ENCODE measurements around the gene TMEM179B. TPM values are rescaled to one million over a fixed set of nuclear protein-coding genes. Genes with fewer than 3 reads are reported as not detected.

TMEM179B gene
- polyA plus RNA-seq, 1 donor = 69.5 TPM

DNA sequence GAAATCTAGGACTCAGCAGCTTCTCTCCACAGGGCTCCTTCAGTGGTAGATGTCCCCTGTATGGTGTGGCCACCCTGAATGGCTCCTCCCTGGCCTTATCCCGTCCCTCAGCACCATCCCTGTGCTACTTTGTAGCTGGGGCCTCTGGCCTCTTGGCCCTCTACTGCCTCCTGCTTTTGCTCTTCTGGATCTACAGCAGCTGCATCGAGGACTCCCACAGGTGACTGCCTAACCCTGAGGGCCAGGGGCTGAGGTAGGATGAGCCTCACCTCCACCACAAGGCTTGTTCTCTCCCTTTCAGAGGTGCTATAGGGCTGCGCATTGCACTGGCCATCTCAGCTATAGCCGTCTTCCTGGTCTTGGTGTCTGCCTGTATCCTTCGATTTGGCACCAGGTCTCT, 1.8 kb downstream of the TMEM179B start:
- Histone ChIP-seq H3K27me3 (ENCODE audit: control insufficient read depth, insufficient read depth, low read length) (no peaks in the 10 kb centered on the region), H3K36me3 (ENCODE audit: control insufficient read depth, insufficient read depth, low read length) (peaks cover 31% of the 10 kb centered on the region), H3K27ac (ENCODE audit: low read length) (no peak overlapping the region), H3K4me1 (ENCODE audit: control insufficient read depth, insufficient read depth, low read length) (peaks cover 24% of the 10 kb centered on the region), H3K9me3 (ENCODE audit: control insufficient read depth, low read depth, low read length) (no peaks in the 10 kb centered on the region), H3K4me3 (ENCODE audit: low read length) (no peak overlapping the region)
- WGBS (ENCODE audit: insufficient coverage, low lambda C conversion rate) = no CpG with 5 or more reads among the region's 5 CpGs
- DNase-seq = no peak

DNA sequence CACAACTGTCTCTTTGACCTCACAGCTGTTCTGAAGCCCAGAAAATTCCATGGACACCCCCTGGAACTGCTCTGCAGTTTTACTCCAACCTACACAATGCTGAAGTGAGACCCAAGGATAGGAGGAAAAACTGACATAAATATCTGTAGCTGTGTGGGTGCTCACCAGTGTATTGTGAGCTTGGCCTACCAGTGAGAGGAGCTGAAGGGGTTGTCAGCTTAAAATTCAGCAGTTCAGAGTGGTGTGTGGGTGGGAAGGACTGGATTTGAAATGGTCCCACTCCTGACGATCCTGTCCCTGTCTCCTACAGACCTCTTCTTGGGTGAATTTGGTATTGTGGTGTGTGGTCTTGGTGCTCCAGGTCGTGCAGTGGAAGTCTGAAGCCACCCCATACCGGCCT, 2.4 kb downstream of the TMEM179B start:
- peaks cover 37% of the 10 kb centered on the region for H3K36me3 ChIP-seq (ENCODE audit: control insufficient read depth, insufficient read depth, low read length)
- DNase-seq = no peak
- no peak overlapping the region for H3K27ac ChIP-seq (ENCODE audit: low read length)
- peaks cover 24% of the 10 kb centered on the region for H3K4me1 ChIP-seq (ENCODE audit: control insufficient read depth, insufficient read depth, low read length)
- H3K27me3 ChIP-seq (ENCODE audit: control insufficient read depth, insufficient read depth, low read length) = no peaks in the 10 kb centered on the region
- no peaks in the 10 kb centered on the region for H3K9me3 ChIP-seq (ENCODE audit: control insufficient read depth, low read depth, low read length)
- no peak overlapping the region for H3K4me3 ChIP-seq (ENCODE audit: low read length)
- no CpG with 5 or more reads among the region's 3 CpGs for WGBS (ENCODE audit: insufficient coverage, low lambda C conversion rate)

DNA sequence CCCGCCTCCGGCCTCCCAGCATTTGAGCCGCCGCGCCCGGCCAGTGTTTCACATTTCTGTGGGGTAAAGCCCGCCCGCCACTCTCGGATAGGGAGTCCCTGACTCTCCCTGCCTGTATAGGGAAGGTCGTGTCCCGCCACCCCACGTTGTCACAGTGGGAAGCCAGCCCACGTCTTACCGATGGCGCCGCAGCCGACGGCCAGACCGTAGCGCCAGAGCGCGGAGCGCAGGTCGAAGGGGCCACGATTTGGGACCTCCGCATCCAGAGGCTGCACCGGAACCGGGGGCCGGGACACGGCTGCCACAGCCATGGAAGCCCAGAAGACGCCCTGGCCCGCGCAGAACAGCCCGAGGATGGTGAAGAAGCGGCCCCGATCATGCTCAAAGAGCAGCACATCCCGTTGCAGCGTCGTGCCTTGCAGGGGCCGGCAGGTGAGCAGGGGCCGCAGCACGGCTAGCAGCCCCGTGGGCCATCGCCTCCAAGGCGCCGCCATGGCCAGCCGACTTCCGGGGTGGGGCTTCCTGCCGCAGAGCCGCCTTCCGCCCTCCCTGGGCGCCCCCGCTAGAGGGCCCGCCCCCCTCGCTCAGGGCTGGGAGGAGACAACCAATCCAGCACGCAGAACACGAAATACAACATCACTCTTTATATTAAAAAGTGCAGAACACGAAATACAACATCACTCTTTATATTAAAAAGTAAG, 4.4 kb downstream of the TMEM179B start, which contains the start of gene TMEM223:
TMEM223 (minus strand) TSS at position 506 of the 701 bp plus-strand sequence; CDS start at position 494, 12 bp downstream.
- Histone ChIP-seq H3K4me1 (ENCODE audit: control insufficient read depth, insufficient read depth, low read length) (peaks cover 14% of the 10 kb centered on the region), H3K9me3 (ENCODE audit: control insufficient read depth, low read depth, low read length) (no peaks in the 10 kb centered on the region), H3K36me3 (ENCODE audit: control insufficient read depth, insufficient read depth, low read length) (peaks cover 57% of the 10 kb centered on the region), H3K4me3 (ENCODE audit: low read length) (peak within 1 kb of the TSS; percentile 99), H3K27ac (ENCODE audit: low read length) (peak within 1 kb of the TSS; percentile 77), H3K27me3 (ENCODE audit: control insufficient read depth, insufficient read depth, low read length) (no peaks in the 10 kb centered on the region)
- WGBS (ENCODE audit: insufficient coverage, low lambda C conversion rate) = no CpG with 5 or more reads among the region's 58 CpGs
- DNase-seq = peak; percentile 83 to 87

DNA sequence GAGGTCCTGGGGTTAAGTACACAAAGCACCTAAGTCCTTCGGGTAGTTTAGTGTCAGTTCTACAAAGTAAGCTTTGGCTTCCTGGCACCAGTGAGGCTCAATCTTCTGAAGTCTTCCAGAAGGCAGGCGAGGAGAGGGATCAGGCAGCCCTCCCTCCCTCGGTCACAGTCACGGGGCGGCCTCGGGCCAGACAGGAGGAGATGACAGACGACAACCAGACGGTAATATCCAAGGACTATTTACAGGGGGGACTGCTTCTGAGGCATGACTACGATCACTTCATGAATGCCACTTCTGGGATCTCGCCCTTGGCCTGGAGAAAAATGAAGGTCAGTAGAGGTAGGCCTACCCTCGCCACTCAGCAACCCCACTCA, 5.0 kb downstream of the TMEM179B start:
- WGBS (ENCODE audit: insufficient coverage, low lambda C conversion rate) = no CpG with 5 or more reads among the region's 11 CpGs
- Histone ChIP-seq H3K36me3 (ENCODE audit: control insufficient read depth, insufficient read depth, low read length) (peaks cover 63% of the 10 kb centered on the region), H3K4me3 (ENCODE audit: low read length) (peak overlapping the region; percentile 99), H3K27me3 (ENCODE audit: control insufficient read depth, insufficient read depth, low read length) (no peaks in the 10 kb centered on the region), H3K9me3 (ENCODE audit: control insufficient read depth, low read depth, low read length) (no peaks in the 10 kb centered on the region), H3K4me1 (ENCODE audit: control insufficient read depth, insufficient read depth, low read length) (peaks cover 14% of the 10 kb centered on the region), H3K27ac (ENCODE audit: low read length) (peak overlapping the region; percentile 49)
- no peak for DNase-seq

DNA sequence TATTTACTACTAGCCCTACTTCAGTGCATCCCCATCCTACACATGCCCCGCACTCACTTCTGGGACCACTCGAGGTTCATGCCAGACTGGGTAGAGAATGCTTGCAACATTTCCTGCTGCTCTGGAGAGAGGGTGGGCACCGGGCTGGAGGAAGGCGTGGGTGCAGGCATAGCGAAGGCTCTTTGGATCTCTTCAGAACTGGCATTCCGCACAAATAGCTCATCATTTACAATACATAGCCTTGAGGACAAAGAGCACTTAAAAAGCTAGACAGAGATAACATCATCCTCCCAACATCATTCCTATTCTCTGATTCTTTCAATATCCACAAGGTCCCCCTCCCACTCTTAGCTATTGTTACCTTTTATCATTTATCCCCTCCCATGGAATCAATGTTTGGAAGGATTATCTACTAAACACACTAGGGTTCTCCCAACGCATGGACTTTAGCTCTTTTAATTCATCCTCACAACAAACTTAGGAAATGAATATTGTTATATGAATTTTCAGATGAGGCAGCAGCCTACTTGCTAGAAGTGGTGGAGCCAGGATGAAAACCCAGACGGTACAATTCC, 7.1 kb downstream of the TMEM179B start:
- H3K36me3 ChIP-seq (ENCODE audit: control insufficient read depth, insufficient read depth, low read length) = peaks cover 78% of the 10 kb centered on the region
- H3K4me1 ChIP-seq (ENCODE audit: control insufficient read depth, insufficient read depth, low read length) = peaks cover 14% of the 10 kb centered on the region
- H3K27ac ChIP-seq (ENCODE audit: low read length) = no peak overlapping the region
- H3K9me3 ChIP-seq (ENCODE audit: control insufficient read depth, low read depth, low read length) = no peaks in the 10 kb centered on the region
- H3K27me3 ChIP-seq (ENCODE audit: control insufficient read depth, insufficient read depth, low read length) = no peaks in the 10 kb centered on the region
- H3K4me3 ChIP-seq (ENCODE audit: low read length) = no peak overlapping the region
- no peak for DNase-seq
- WGBS (ENCODE audit: insufficient coverage, low lambda C conversion rate) = no CpG with 5 or more reads among the region's 8 CpGs

DNA sequence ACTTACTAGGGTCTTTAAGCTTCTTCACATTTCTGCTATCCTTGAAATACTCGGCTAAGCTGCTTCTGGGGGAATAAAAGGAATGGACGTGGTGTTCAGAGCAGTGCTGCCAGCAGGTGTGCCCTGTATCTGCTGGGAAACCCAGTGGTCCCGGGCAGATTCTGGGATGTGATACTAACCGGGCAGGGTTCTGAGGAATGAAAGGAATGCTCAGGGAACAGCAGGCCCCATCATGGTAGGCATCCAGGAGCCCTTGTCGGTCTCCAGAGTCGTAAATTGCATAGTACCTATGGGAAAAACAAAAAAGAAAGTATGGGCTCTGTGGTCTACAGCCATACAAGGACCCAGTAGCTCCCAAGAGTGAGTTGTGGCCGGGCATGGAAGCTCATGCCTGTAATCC, 9.1 kb downstream of the TMEM179B start:
- no peaks in the 10 kb centered on the region for H3K27me3 ChIP-seq (ENCODE audit: control insufficient read depth, insufficient read depth, low read length)
- peaks cover 5% of the 10 kb centered on the region for H3K4me1 ChIP-seq (ENCODE audit: control insufficient read depth, insufficient read depth, low read length)
- no peak for DNase-seq
- H3K36me3 ChIP-seq (ENCODE audit: control insufficient read depth, insufficient read depth, low read length) = peaks cover 86% of the 10 kb centered on the region
- no peaks in the 10 kb centered on the region for H3K9me3 ChIP-seq (ENCODE audit: control insufficient read depth, low read depth, low read length)
- H3K27ac ChIP-seq (ENCODE audit: low read length) = no peak overlapping the region
- no CpG with 5 or more reads among the region's 7 CpGs for WGBS (ENCODE audit: insufficient coverage, low lambda C conversion rate)
- no peak overlapping the region for H3K4me3 ChIP-seq (ENCODE audit: low read length)

DNA sequence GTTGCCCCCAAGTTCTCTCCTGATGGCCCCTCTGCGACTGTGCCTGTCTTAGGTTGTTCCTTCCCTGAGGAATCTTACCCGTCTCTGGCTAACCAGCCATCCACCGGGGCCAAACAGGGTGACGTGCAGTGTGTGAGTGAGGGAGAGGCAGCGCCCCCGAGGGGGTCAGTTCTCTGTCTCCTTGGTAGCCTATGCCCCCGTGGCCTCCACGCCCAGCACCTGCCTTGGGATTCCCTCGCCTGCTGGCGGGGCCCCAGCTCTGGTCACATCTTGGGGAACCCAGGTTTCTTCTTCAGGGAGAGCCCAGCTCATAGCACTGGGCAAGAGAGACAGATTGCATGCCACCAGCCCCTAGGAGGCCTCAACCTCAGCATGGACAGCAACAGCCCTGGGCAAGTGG, 12.3 kb downstream of the TMEM179B start:
- no peak overlapping the region for H3K27ac ChIP-seq (ENCODE audit: low read length)
- no peaks in the 10 kb centered on the region for H3K27me3 ChIP-seq (ENCODE audit: control insufficient read depth, insufficient read depth, low read length)
- no peak for DNase-seq
- H3K36me3 ChIP-seq (ENCODE audit: control insufficient read depth, insufficient read depth, low read length) = peaks cover 90% of the 10 kb centered on the region
- H3K4me3 ChIP-seq (ENCODE audit: low read length) = no peak overlapping the region
- H3K4me1 ChIP-seq (ENCODE audit: control insufficient read depth, insufficient read depth, low read length) = peaks cover 4% of the 10 kb centered on the region
- WGBS (ENCODE audit: insufficient coverage, low lambda C conversion rate) = no CpG with 5 or more reads among the region's 10 CpGs
- no peaks in the 10 kb centered on the region for H3K9me3 ChIP-seq (ENCODE audit: control insufficient read depth, low read depth, low read length)

DNA sequence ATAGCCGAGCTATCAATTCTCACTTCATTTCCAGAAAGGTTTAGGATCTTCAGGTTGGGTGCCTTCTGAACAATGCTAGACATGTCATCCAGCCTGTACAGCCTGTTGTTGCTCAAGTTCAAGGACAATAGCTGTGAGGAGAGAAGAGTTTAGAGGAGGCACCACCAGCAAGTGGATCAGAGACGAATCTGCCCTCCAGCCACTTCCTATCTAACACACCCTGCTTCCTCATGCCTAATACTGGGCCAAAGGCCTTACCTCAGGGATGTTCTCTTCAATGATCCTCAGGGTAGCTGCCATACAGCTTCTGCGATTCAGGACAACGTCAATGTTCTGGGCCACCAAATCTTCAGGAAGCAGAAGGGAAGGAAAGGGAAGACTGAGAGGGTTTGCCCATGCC, 13.9 kb downstream of the TMEM179B start:
- no peak for DNase-seq
- H3K9me3 ChIP-seq (ENCODE audit: control insufficient read depth, low read depth, low read length) = no peaks in the 10 kb centered on the region
- no peak overlapping the region for H3K27ac ChIP-seq (ENCODE audit: low read length)
- H3K27me3 ChIP-seq (ENCODE audit: control insufficient read depth, insufficient read depth, low read length) = no peaks in the 10 kb centered on the region
- H3K36me3 ChIP-seq (ENCODE audit: control insufficient read depth, insufficient read depth, low read length) = peaks cover 74% of the 10 kb centered on the region
- H3K4me3 ChIP-seq (ENCODE audit: low read length) = no peak overlapping the region
- no CpG with 5 or more reads among the region's 4 CpGs for WGBS (ENCODE audit: insufficient coverage, low lambda C conversion rate)
- H3K4me1 ChIP-seq (ENCODE audit: control insufficient read depth, insufficient read depth, low read length) = peaks cover 4% of the 10 kb centered on the region

DNA sequence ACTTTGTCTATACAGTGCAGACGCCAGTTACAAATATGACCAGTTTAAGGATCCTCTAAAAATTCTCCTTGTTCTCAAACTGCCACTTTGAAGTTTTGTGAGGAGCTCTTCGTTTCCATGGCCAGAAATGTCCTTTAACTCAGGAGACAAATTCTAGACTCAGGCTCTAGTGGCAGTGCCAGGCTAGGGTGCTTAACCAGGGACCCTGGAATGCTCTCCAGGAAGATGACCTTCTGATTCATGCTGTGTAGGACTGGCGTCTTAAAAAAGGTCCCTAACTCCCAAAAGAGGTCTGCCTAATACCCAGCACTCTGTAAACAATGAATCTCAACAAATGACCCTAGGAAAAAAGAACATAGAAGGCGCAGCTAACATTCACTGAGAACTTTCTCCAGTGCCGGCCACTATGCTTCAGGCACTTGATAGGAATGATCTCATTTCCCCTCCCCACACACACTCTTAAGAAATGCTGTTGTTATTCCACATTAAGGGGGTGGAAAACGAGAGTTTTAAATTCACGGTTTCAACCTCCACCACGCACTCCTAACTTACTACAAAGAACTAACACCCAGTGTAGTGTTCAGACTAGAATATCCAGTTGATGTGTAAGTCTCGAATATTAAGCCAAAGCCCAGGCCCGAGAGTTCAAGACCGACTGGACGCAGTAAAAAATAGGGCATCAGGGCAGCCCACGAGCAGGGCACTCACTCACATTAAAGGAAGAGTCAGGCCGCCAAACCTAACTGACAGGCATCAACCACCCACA, 17.3 kb downstream of the TMEM179B start:
- Histone ChIP-seq H3K27me3 (ENCODE audit: control insufficient read depth, insufficient read depth, low read length) (no peaks in the 10 kb centered on the region), H3K9me3 (ENCODE audit: control insufficient read depth, low read depth, low read length) (no peaks in the 10 kb centered on the region), H3K27ac (ENCODE audit: low read length) (peak overlapping the region; percentile 69), H3K36me3 (ENCODE audit: control insufficient read depth, insufficient read depth, low read length) (peaks cover 44% of the 10 kb centered on the region), H3K4me1 (ENCODE audit: control insufficient read depth, insufficient read depth, low read length) (peaks cover 4% of the 10 kb centered on the region), H3K4me3 (ENCODE audit: low read length) (peak overlapping the region; percentile 67)
- WGBS (ENCODE audit: insufficient coverage, low lambda C conversion rate) = no CpG with 5 or more reads among the region's 14 CpGs
- DNase-seq = peak in 1 of 2 donors; percentile 14

DNA sequence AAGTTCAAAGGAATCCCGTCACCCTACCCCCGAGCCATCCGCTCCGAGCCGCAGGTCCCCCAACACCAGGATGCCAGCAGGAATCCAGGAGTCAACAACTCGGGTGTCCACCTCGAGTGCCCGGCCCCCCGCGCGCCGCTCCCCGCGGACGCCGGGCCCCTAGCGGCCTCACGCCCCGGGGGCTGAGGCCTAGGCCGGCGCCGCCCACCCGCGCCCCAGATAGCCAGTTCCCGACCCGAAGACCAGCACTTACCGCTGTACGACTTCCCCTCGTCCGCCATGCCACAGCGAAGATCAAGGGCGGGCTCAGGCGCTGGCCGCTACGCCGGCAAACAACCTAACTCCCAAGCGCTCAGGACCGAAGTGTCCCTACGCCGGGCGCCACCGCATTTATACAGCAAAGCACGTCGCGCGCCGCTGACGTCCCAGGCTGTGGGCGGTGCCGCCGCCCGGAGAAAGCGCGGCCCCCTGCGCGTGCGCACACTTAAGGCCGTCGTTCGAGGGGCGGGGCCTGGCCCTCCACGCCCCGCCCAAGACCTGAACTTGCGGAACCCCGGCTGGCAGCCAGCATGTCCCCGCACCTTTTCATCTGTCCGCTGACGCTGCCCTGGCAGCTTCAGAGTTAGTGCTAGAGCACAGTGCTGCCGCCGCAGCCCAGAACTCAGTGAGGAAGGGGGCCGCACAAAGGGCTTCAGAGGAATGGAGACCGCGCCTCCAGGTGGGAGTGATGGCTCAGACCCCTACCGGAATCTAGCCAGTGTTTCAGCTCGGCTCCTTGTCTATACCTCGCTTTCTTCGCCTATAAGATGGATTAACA, 18.1 kb downstream of the TMEM179B start, which contains the start of gene NXF1:
NXF1 (minus strand) TSS at position 365 of the 817 bp plus-strand sequence; CDS start at position 281, 84 bp downstream.
- peak within 1 kb of the TSS; percentile 67 for H3K4me3 ChIP-seq (ENCODE audit: low read length)

More for the DNA sequence above, 18.1 kb downstream of the TMEM179B start, which contains the start of gene NXF1:
- Histone ChIP-seq H3K27me3 (ENCODE audit: control insufficient read depth, insufficient read depth, low read length) (no peaks in the 10 kb centered on the region), H3K27ac (ENCODE audit: low read length) (peak within 1 kb of the TSS; percentile 69), H3K9me3 (ENCODE audit: control insufficient read depth, low read depth, low read length) (no peaks in the 10 kb centered on the region), H3K4me1 (ENCODE audit: control insufficient read depth, insufficient read depth, low read length) (peaks cover 4% of the 10 kb centered on the region), H3K36me3 (ENCODE audit: control insufficient read depth, insufficient read depth, low read length) (peaks cover 36% of the 10 kb centered on the region)
- no CpG with 5 or more reads among the region's 77 CpGs for WGBS (ENCODE audit: insufficient coverage, low lambda C conversion rate)
- DNase-seq = peak; percentile 96 to 97
